Gastroesophageal sphincter (tissue), 3 donors: ENCODE measurements around the gene DNAJC11.
A peak's percentile ranks its signal among the peaks of the same experiment; 100 is the strongest.

ENCODE experiments used
- CTCF ChIP-seq, 4 experiments: fragments of 200-600 bp in 2 of 4; fragments of 450-650 bp in 2 of 4; sonication (generic) in 1 of 4; IDR thresholded peaks; one replicate each; pipeline ENCODE4 v1.5.1; 2017 to 2019; ENCODE audit warnings: antibody characterized with exemption in 4 of 4, mild to moderate bottlenecking in 2 of 4, moderate library complexity in 2 of 4
- POLR2A ChIP-seq, 2 donors: fragments of 450-650 bp; IDR thresholded peaks; one replicate each; pipeline ENCODE4 v1.6.1; 2017; ENCODE audit warnings: antibody characterized with exemption in 2 of 2, mild to moderate bottlenecking in 2 of 2, moderate library complexity in 1 of 2
- POLR2AphosphoS5 ChIP-seq: sonication (generic); formaldehyde crosslinking; IDR thresholded peaks from one replicate; pipeline ENCODE4 v1.6.1; 2017; ENCODE audit warnings: antibody characterized with exemption

GRCh38 chr1:6601049-6601922 lies 100.3 kb downstream of the DNAJC11 start:
- no peak for TF ChIP-seq POLR2AphosphoS5
- no peak for TF ChIP-seq CTCF (IDR thresholded peaks at IDR 0.05)
- TF ChIP-seq POLR2A (IDR thresholded peaks at IDR 0.05): peak; percentile 52 to 57
